Hepatocyte (in vitro differentiated cells): Measurements from ENCODE around the gene FBXL7.

Experiments used
- CTCF ChIP-seq: fragments of 200-600 bp; sonication (generic); IDR thresholded peaks from 2 replicates; pipeline ENCODE4 v1.5.1; 2016; ENCODE audit warnings: antibody characterized with exemption, mild to moderate bottlenecking; ENCODE audit not compliant: poor library complexity
- EZH2 ChIP-seq: fragments of 200-600 bp; sonication (generic); IDR thresholded peaks from 2 replicates; pipeline ENCODE4 v1.6.1; 2016; ENCODE audit warnings: antibody characterized with exemption, mild to moderate bottlenecking, borderline replicate concordance

GRCh38 chr5:15489571-15490235, 10.3 kb upstream of the FBXL7 start:
- TF ChIP-seq CTCF (no peak), EZH2 (no peak)
